WTC11 (cell line): ENCODE data around the gene PER3.

Experiments
- ATF3 ChIP-seq: sonication (generic); formaldehyde crosslinking; conservative IDR thresholded peaks from 2 replicates; pipeline ENCODE4 v1.8.1; 2022; ENCODE audit warnings: mild to moderate bottlenecking, missing genetic modification reagents
- CREB1 ChIP-seq: sonication (generic); formaldehyde crosslinking; IDR thresholded peaks from 2 replicates; pipeline ENCODE4 v1.8.0; 2023; ENCODE audit warnings: mild to moderate bottlenecking, missing genetic modification reagents
- CTCF ChIP-seq: fragments of 200-600 bp; IDR thresholded peaks from 2 replicates; pipeline ENCODE4 v1.8.0; 2022; ENCODE audit warnings: antibody characterized with exemption
- MYBL2 ChIP-seq: sonication (generic); formaldehyde crosslinking; IDR thresholded peaks from 2 replicates; pipeline ENCODE4 v1.8.1; 2023; ENCODE audit warnings: mild to moderate bottlenecking, moderate library complexity, missing genetic modification reagents
- PRRX2 ChIP-seq: fragments of 250-450 bp; sonication (Bioruptor Pico); IDR thresholded peaks from 2 replicates; pipeline ENCODE4 v1.8.0; 2021; ENCODE audit warnings: mild to moderate bottlenecking
- RELA ChIP-seq: sonication (generic); formaldehyde crosslinking; IDR thresholded peaks from 2 replicates; pipeline ENCODE4 v1.8.1; 2022; ENCODE audit warnings: missing genetic modification reagents, mild to moderate bottlenecking, borderline replicate concordance
- TEAD4 ChIP-seq: sonication (generic); formaldehyde crosslinking; IDR thresholded peaks from 2 replicates; pipeline ENCODE4 v1.8.0; 2022; ENCODE audit warnings: mild to moderate bottlenecking, missing genetic modification reagents

GRCh38 chr1:7761103-7761502 is 23.0 kb upstream of the PER3 start:
- TF ChIP-seq CTCF (no peak), TEAD4 (no peak), ATF3 (CRISPR knock-in tag) (no peak), PRRX2 (CRISPR knock-in tag) (no peak), CREB1 (CRISPR knock-in tag) (no peak), RELA (no peak), MYBL2 (CRISPR knock-in tag) (no peak)
